HG03460 (cell line): ENCODE measurements around the gene STK32C.

ENCODE experiments used
- ATAC-seq: cut with Tn5 transposase; IDR thresholded peaks from one replicate; pipeline ENCODE4 v1.9.1; 2021; ENCODE audit not compliant: unreplicated experiment

The STK32C gene

GRCh38 chr10:132202070-132202970, 105.4 kb downstream of the STK32C start:
- ATAC-seq = no peak

GRCh38 chr10:132201111-132201969, 106.4 kb downstream of the STK32C start:
- no peak for ATAC-seq

GRCh38 chr10:132200344-132201110, 107.2 kb downstream of the STK32C start:
- ATAC-seq = no peak

- ATAC-seq = no peak
Measured at GRCh38 chr10:132199854-132200311, 107.9 kb downstream of the STK32C start.

DNA sequence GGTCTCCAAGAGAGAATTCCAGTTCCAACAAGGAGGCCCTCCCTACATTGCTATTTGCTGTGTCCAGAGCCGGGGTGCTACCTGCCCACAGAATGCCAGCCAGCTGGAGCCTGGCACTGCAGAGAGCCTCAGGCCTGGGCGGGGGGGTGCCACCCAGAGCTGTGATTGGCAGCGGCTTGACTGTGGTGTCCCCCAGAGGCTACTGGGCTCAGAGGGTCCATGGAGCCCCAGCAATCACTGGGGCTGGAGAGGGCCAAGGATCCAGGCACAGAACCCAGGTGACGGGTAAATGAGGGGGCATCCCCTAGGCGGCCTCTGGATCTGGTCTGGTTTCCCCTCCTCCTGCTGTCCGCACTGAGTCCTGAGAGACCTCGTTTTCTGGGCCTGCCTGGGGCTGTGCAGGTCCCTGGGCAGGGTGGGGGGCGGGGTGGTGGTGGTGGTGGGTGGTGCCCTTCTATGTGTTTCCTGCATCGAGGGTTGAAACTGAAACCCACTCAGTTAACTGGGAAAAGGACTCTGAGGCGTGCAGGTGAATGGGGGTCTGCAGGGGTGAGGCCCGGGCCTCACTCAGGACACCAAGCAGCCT, 108.4 kb downstream of the STK32C start:
- ATAC-seq = no peak

DNA sequence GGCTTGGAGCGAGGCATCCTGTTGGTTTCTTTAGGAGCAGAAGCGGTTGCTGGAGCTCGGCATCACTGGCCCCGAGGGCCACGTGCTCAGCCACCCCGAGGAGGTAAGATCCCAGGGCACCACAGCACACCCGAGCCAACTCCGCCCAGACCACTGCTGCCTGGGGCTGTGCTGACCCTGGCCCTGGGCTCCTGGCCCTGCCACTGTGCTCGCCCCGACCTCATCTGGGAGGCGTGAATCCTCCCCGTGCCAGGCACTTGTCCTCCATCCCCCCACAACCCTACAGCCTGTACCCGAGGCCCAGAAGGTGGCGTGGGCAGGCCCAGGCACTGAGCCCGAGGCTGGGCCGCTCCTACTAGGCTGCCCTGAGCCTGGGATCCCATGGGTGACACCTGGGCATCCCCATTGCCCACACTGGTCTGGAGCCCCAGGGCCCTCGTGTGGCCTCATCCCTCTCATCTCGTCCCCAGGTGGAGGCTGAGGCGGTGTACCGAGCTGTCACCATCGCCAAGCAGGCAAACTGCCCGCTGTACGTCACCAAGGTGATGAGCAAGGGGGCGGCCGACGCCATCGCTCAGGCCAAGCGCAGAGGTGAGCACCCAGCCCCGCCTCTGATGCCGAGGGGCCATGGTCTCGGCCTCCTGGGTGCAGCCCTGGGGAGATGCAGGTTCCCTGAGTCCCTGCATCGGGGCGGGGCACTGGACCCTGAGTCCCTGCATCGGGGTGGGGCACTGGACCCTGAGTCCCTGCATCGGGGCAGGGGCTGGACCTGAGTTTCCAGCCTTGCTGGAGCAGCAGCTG, 109.2 kb downstream of the STK32C start:
- no peak for ATAC-seq

- ATAC-seq = no peak
Measured at GRCh38 chr10:132198068-132198370, 109.7 kb downstream of the STK32C start.

GRCh38 chr10:132197271-132198067, 110.3 kb downstream of the STK32C start:
- ATAC-seq = no peak

DNA sequence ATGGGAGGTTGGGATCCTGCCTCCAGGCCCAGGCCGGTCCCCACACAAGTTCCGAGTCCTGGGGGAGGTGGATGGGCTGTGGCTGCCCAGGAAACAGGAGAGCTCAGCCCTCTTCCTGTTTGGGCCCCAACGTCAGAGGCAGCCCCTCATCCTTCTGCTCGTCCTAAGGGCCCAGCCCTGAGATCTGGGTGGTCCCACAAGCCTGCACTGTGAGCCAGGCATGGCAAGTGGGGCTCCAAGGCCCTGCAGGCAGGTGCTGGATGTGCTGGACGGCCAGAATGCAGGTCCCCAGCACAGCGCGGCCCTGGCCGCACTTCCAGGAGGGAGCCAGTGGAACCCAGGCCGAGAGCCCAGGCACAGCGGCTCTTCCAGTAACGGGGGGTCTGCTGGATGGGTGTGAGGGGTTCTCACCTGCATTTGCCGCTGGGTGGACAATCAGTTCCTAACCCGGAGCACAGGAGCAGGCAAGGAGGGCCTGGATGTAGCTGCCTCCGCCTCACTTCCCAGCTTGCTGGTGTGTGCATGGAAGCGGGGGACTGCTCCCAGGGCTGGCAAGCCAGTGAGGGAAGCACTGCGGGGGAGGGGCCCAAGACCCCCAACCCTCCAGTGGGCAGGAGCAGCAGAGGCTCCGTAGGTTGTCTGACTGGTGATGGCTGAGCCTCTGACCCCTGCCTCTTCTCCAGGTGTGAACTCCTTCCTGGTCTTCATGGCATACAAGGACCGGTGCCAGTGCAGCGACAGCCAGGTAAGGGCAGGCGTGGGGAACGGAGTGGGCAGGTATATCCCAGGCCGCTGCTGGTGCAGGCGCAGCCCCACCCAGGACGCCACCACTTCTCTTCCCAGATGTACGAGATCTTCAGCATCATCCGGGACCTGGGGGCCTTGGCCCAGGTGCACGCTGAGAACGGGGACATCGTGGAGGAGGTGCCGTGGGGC, 111.3 kb downstream of the STK32C start:
- ATAC-seq = no peak

DNA sequence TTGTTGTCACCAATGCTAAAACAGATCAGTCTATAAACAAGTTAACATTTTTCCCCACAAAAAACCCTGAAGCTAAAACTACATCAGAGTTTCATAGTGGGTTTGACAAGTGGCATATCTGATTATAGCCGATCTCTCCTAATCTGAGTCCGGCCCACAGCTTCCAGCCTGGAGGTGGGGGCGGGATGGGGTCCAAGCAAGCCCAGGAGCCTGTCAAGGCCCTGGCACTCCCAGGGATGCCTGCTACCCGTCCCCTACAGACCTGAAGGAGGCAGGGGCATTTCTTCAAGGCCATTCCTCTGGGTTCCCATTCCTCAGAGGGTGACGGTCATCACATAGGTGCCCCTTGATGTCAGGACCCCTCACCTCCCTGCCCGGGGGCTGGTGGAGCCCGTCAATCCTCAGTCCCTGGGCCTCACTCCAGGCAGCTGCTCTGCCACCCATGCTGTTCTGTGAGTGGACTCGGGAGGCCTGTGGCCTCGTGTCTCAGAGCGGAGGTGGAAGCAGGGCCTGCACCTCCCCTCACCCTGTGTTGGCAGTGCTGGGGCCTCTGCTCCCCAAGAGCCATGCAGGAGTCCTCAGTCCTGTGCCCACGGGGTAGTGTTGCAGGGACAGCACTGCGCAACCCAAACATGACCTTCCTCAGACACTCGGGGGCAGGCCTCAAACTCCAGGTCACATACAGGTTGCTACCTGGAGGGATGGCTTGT, 112.2 kb downstream of the STK32C start:
- no peak for ATAC-seq

GRCh38 chr10:132194726-132195125, 113.0 kb downstream of the STK32C start:
- ATAC-seq = no peak

- no peak for ATAC-seq
Measured at GRCh38 chr10:132193907-132194552, 113.7 kb downstream of the STK32C start.

DNA sequence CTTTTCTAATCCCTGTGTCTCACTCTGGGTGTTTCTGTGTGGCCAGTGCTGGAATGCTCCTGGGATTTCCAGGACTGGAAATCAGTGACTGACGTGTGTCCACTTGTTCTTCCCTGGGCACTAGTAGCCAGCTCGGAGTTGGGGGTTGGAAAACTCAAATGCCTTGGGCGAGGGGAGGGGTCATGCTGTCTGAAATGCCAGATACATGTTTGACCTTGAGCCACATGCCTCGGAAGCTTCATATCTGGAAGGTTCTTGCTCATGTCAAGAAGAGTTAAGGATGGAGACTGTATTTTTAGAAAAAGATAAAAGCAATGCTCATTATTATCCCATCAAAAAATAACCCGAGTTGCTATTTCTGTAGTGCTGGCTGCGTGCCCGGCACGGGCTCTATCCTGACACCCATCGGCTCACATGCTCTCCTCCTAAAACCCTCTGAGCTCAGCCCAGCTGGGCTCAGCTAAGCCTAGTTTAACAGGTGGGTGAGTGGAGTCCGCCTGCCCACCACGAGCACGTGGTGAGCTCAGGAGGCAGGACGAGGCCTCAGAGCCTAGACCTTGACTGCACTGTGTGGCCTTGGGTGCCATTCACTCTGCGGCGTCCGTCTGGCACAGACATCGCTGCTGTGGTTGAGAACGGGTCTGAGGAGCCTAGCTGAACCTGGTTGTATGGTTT, 114.6 kb downstream of the STK32C start:
- ATAC-seq = no peak

- ATAC-seq = no peak
Measured at GRCh38 chr10:132192076-132192975, 115.4 kb downstream of the STK32C start.

DNA sequence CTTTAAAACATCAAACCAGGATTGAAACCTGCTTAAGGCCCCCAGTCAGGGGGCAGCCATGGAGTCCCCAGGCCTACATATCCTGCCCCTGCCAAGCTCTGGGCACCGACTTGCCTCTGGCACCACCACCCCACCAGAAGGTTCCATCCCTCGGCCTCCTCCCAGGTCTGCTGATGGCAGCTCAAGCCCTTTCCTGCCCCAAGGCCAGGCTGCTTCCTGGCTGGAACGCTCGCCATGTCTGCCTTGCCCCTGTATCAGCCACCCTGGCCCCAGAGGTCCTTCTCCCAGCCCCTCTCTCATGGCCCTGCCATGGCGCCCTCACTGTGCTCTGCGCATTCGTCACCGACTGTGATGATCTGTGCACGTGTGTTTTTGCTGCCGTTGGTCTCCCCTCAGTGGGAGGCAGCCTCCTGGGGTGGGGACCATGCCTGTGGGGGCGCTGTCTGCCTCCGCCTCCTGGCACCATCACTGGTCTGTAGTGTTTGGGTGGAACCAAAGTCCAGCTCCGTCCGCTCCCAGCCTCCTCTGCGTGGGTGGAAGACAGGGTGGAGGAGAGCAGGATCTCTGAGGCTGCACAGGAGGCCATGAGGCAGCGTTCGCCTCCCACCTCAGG, 117.8 kb downstream of the STK32C start:
- ATAC-seq = no peak
